ENCODE data around the gene BPIFB2.

The BPIFB2 gene

DNA sequence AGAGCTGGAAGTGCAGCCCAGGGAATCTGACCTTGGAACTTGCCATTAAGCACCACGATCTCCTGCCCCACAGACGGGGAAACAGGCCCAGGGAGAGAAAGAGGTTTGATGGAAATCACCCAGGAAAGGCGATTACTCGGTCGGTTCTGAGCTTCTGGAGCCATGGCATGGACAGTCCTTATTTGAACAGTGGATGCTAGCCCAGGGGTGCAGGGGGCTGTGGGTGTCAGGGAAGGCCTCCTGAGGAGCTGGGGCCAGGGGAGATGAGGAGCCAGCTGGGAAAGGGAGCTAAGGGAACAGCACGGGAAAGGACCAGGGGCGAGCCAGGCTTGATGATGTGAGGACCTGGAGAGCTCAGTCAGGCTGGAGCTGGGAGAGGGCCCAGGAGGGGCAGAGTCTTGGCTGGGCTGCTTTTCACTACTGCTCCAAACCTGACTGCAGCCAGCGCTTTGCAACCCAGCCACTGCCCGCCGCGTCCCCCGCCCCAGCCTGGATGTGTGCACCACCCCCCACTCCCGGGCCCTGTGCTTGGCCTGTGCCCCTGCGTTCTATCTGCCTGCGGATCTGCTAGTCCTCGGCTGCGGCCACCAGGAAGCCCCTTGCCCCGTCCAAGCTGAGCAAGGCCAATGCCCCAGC is 21.1 kb upstream of the BPIFB2 start:
- no peak for DNase-seq

DNA sequence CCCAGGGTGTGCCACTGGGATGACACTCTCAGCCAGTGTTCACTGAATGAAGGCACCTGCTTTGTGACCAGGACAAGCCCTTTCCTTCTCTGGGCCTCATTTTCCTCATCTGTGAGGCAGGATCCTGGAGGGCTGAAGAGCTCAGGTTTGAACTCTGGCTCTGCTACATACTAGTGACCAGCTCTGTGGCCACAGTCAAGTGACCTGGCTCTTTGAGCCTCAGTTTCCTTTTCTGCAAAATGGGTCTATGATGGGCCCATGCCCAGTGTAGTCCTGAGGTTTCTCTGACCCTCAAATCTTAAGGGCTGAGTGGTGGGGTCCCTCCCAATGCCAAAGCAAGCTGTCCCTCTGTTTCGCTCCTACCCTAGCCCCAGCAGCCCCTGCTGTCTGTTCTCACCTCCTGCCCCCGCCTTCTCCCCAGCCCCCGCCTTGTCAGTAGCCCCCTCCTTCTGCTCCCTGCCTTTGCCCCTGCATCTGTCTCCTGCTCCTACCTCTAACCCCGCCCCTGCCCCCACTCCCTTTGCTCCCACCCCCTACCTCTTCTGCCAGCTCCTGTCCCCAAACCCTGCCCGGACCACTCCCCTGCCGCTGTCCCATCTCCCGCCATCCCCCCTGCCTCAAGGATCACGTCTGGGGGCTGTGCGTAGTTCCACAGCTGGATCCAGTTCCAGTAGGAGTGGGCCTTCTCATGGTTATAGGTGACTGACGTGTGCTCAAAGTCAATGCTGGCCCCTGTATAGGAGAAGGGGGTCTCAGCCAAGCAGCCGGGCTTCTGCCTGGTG is 20.3 kb upstream of the BPIFB2 start:
- no peak for DNase-seq

DNA sequence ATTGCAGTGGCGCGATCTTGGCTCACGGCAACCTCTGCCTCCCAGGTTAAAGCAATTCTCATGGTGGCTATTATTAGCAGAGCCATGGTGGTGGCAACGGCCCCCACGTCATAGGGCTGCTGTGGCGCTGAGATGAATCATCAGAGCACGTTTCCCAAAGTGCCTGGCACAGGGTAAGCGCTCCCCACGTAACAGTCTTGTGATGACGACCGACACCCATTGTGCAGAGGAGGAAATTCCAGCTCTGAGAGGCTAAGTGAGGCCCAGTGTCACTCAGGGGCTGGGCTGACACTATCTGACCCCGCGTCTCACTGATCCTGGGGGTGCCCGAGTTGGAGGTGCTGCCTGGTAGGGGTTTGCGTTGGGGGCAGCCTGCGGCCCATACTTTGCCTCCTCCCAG is 19.5 kb upstream of the BPIFB2 start:
- no peak for DNase-seq

DNA sequence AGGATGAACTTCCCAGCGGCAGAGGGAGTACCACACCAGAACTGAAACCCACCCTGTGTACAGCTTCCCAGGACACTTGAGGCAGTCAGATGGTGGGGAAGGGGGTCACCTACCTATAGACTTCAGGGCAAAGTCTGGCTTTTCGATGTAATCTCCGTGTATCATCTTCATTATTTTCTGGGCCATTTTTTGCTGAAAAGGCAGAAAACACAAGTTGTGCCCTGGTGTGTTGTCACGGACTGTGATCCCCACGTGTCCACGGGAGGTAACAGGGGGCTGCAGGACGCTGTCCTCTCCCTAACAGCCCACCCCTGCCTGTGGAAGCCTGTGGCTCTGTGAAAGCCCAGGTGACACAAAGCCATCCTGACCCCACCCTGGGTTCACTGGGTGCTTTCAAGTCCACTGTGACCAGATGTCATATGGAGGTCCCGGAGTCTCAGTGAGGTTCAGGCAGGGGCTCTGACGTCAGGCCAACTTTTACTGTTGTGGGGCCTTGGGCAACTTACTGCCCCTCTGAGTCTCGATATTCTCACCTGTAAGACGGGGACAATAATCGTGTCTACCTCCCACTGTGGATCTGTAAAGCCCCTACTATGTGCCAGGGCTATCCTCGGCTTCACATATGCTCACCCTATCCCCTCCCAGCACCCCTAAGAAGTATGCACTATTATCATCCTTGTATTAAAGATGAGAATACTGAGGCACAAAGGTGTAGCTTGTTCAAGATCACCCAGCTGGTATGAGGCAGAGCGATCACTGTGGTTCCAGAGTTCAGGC is 17.8 kb upstream of the BPIFB2 start:
- DNase-seq = no peak

DNA sequence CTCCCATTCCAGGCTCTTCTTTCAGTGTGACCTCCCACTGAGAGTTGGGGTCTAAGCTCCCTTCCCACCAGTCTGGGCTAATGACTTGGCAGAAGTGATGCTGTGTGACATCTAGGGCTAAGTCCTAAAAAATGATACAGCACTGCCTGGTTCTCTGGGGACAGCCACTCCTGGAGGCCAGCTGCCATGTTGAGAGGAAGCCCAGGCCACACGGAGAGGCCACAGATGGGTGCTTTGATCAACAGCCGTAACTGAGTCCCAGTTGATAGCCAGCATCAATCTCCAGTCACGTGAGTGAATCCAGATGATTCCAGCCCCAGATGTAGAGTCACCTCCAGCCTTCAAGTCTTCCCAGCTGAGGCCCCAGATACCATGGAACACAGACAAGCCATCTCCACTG is 17.1 kb upstream of the BPIFB2 start:
- no peak for DNase-seq

DNA sequence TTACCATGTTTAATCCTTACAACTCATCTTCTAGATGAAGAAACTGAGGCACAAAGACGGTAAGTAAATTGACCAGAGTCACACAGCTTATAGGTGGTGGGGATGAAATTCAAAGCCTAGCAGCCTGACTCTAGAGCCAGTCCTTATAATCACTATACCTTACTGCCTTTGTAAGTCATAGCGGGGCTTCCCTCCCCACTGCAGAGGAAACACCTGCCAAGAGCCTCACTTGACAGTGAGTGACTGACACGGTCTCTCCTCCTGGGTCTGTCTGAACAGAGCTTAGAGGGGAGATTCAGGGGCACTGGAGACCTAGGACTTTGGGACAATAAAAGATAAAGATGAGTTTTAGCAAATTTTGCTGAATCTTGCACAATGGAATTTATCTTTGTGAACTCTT is 16.1 kb upstream of the BPIFB2 start:
- no peak for DNase-seq

DNA sequence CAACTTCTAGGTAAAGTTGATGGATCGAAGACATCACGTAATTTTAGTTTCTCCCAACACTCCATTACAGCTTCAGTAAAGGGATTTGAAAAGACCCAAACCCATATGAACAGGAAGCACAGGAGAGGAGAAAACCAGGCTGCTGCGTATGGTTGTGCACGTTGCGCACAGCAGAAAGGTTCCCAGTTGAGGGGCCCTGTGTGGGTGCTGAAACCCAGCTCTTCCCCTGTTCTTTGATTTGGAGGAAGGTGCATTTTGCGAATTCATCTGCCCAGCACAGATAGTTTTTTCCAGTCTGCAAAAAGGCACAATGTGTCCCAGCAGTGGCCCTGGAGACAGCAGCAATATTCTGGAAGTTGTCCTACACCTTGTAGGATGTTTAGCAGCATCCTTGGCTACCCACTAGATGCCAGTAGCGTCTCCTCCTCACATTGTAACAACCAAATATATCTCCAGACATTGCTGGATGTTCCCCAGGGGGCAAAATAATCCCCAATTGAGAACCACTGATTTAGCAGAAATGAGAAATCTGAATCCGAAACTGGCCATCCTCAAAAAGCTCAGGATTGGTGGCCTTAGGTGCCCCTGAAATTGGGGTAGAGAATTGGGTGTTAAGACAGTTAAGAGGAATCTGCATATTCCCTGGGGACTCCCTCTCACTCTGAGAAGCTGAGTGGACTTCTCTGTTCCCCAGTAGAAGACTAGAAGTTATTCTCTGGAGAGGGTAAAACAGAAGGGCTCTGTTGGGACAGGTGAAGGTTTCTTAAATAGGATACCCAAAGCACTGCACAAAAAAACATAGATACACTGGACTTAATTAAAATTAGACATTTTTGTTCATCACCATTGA is 15.5 kb upstream of the BPIFB2 start:
- no peak for DNase-seq

DNA sequence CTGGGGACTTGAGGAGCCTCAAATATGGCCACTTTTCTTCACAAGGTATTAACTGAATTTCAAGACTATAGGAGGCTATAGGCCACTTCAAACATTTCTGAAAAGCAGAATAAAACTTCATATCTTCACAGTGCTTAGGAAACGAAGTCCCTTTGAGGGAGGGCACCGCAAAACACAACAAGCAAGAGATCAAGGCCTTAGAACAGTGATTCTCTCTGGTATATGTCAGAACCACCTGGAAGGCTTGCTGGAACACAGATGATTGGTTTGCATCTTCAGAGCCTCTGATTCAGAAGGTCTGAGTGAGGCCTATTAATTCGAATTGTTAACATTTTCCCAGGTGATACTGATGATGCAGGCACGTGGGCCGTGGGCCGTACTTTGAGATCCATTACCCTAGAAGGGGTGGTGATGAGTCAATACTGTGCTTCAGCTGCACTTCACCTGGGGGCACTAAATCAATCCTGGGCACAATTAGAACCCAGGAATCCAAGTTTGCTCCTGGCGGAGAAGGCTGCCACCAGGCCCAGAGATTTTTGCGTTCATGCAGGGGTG is 13.9 kb upstream of the BPIFB2 start:
- no peak for DNase-seq

DNA sequence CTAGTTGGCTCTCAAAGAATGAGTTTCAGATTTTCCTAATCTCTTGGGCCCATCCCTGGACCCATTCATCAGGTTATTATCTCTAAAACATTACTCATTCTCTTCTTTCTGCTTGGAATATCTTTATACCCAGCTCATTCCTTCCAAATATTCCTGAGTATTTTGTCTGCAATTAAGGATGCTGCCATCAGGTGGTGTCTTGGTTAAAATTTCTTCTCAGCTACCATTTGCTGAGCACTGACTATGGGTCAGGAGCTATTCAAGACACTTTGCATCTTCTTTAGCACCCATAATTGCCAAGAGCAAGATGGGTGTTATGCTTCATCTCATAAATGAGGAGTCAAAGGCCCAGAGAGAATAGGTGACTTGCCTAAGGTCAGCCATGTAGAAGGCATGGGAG is 11.7 kb upstream of the BPIFB2 start:
- no peak for DNase-seq

DNA sequence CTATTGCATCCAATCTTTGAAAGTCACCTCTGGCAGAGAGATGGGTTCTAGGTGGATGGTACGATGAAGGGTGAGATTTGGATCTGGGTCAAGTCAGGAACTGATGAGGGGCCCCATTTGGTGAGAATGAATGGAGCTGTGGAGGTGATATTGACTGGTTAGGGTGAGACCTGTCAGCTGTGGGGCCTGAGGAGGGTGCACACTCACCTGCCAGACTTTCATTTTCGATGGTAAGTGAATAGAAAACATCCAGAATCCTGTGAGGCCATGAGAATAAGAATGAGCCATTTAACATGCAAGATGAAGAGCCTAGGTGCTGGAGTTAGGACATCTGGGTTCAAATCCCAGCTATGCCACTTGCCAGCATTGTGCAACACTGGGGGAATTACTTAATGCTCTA is 10.1 kb upstream of the BPIFB2 start:
- no peak for DNase-seq

DNA sequence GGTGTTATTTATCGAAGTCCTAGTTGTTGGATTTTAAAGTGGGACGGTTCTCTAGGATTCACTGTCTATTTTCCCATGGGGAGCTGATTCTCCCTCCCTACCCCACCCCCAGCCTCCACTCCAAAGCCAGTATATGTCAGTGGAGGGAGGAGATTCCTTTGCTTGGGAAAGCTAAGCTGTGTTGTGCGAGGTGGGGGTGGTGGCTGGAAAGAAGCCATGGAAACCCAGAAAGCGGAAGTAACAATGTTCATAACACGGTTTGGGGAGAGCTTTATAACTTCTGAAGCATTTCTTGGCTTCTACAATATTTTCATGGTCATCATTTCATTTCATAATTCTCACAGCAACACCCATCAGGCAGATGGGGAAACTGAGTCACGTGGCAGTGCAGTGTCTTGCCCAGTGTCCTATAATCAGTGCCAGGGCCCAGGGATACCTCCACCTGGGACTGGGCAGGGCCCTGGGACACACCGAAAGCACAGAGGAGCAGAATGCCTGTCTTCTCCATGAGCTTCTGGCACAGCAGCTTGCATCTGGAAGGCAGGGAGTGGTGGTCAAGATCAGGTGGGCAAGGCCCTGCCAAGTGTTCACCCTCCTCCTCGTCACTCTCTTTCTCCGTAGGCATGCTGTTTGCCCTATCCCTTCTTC is 7.8 kb upstream of the BPIFB2 start:
- DNase-seq = no peak

DNA sequence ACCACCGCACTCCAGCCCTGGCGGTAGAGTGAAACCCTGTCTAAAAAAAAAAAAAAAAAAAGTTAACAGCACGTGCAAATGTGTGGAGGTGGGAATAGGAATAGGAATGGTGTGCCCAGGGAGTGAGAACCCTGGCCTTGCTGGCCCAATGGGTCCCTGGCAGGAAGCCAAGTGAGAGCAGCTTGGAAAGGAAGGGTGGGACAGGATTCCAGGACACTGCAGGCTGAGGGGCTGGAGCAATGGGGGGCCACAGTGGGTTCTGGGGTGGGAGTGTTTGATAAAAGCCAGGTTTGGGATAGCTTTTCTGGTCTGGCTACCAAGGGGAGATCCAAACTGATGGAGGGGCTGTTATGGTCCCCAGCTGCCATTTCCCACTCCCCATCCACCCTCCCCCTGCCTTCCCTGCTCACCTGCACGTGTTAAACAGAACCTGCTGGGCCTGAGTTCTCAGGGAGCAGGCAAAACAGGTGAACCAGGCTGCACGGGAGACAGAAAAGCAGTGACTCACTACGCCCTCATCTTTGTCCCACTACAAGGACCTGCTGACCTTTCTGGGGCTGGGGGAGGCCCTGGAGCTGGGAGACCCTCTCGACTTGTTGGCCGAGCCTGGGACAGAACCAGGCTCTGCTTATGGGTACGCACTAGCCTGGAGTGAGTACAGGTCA is 6.6 kb upstream of the BPIFB2 start:
- no peak for DNase-seq

DNA sequence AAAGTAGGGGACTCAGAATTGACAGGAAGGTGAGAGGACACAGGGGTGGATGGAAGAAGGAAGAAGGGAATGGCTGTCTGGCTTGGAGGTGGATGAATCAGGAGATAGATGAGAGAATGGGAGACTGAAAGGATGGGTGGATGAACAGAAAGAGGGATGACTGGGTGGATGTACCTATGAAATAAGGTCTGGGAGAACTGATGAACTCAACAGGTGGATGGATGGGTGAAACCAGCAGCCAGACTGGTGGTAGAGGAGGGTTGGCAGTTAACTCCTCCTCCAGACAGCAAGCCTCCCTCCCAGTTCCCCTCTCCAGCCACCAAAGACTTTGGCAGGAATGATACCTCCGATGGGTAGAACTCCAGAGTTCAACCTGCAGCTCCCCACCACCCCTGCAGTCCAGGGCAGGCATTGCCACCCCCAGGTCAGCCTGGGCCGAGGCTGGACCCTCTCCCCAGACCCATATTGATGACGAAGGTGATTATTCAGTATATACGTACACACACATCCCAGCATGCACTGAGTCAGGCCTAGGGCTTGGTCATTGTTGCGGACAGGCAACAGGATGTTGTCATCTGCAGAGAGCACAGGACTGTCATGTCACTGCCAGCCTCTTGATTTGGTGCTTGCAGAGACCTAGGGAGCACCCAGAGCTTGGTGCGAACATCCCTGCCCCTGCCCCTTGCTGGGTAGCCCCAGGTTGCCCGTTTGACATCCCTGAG is 5.3 kb upstream of the BPIFB2 start:
- no peak for DNase-seq

DNA sequence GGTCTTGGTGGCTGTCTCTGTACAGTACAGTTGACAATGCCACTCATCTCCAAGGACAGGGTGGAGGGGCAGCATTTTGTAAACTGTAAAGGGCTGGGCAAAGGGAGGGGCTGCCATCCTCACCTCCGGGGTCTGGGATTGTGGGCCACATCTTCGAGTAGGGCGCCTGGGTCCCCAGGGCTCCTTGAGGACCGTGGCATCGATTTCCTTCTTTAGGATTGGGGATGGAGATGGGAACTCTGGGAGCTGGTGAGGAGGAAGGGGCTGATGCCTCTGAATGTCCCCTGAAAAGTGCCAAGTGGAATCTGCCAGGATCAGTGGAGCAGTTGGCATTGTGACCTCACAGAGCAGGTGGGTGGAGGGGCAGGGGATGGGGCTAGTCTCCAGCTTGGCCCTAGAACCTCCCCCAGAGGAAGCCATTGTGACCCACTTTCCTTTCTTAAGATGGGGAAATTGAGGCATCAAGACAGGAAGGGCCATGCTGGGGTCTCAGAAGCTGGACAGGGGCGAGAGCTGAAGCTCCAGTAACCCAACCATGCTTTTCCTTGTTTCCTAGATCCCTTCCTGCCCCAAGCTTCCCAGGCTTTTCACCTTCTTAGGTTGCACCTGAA is 3.3 kb upstream of the BPIFB2 start, which contains the start of gene SUN5:
Gene SUN5, minus strand, starts transcription at position 293 of the 611 bp plus-strand sequence. Its CDS starts 93 bp downstream, at position 200.
- DNase-seq = no peak

DNA sequence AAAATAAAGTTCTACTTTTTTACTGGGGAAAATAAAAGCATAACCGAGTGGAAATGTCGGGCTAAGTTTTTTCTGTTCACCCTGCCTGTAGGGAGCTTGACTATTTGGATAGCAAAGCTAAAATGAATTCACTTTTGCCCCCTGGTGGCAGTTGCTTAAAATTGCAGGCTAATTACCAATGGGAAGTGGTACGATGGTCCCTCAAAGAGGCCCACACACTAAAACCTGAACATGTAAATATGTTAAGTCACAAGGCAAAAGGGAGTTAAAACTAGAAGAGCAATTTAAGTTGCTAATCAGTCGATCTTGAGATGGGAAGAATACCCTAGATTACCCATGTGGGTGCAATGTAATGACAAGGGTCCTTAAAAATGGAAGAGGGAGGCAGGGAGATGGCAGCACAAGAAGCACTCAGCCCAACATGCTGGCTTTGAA is 2.4 kb upstream of the BPIFB2 start:
- no peak for DNase-seq

DNA sequence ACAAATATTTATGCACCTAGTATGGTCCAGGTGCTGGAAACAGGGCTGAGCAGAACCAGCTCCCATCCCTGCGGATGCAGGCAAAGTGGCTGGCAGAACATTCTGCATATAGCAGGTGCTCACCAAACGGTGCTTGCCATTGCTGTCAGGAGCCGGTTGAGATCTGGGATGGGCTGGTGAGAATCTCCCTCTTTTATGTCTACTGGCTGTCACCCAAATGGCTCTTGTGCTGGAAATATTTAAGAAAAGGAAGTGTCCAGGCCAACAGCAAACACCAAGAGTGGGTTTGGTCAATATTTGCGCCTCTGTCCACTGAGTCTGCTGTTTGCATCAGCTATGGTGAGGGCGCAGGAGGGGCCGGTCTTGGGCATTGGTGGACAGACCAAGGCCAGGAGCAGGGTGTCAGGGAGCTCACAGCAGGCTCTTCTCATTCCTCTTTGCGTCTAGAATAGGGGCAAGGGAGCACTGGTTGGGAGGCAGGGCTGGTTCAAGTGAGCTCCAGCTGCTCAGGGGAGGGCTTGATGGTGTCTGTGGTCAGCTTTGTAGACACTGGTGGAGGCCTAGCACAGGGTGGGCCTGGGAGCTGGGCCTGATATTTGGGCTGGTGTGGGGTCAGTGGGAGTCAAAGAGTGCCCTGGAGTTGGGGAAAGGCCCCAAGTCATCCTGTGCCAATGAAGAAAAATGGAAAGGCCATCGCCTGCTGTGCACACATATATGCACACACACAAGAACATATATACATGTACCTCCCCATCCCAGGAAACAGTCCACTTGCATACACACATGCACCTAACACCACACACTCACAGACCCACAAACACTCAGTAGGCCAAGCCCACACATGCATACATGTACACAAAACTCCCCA is 1.4 kb upstream of the BPIFB2 start:
- DNase-seq = no peak

DNA sequence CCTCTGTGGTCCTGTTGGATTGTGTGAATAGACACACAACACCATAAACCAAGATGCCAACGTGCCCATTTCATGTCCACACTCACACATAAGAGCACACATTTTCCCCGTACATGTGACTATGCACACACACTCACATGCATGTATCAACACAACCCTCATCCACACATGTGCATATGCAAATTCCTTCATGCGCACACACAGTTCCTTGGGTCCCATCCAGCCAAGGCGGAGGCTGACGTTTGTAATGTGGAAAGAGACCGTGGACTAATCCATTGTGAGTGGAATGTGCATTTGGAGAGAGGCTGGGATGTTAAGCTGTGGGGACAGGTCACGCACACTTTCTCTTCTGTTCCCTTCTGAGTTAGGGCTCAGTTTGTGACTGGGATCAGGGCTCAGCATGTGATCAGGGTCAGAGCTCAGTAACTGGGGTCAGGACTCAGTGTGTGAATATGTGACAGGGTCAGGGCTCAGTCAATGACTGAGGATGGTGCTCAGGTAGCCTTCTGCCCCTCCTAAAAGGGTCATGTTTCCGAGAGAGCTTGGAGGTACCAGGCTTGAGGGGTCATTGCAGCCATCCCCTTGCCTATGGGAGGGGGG is 628 bp upstream of the BPIFB2 start:
- DNase-seq = no peak

DNA sequence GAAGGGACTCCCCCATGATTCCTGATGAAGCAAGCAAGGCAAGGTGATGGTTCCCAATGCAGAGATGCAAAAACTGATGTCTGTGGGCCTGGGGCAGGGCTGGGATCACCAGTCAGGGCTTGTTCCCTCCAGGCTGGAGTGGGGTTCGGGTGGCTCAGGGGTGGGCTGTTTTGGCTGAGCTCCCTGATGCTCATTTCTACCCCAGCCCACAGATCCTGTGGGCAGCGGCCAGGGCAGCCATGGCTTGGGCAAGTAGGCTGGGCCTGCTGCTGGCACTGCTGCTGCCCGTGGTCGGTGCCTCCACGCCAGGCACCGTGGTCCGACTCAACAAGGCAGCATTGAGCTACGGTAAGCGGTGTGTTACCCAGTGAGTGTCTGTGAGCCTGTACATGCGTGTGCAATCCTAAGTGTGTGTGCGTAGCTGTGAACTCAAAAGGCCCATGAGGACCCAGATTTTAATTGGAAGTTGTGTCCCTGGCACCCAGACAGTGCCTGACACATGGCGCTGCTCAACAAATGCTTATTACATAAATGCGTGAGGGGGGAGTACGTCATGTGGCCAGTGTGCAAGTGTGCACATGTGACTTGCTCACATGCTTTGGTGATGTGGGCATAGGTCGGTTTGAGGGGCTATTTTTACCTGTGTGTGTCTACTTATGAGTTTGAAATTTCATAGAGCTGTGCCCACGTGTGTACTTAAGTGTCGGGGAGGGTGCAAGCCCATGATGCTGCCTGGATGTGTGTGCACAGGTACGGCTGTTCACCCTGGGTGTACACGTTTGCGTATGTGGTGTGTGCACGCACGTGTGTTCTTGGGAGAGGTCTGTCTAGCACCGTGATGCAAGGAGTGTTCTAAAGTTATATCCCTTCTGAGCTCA is 1.1 kb downstream of the BPIFB2 start:
- no peak for DNase-seq

All from NCI-H510A (cell line).